Measurements from ENCODE around the gene ZSWIM3. TPM values are rescaled to one million over a fixed set of nuclear protein-coding genes. Genes with fewer than 3 reads are reported as not detected.
A peak's percentile ranks its signal among the peaks of the same experiment; 100 is the strongest.

ZSWIM3 gene
- total RNA-seq, 1 experiment from 2014 or later: 4.2 TPM

DNA sequence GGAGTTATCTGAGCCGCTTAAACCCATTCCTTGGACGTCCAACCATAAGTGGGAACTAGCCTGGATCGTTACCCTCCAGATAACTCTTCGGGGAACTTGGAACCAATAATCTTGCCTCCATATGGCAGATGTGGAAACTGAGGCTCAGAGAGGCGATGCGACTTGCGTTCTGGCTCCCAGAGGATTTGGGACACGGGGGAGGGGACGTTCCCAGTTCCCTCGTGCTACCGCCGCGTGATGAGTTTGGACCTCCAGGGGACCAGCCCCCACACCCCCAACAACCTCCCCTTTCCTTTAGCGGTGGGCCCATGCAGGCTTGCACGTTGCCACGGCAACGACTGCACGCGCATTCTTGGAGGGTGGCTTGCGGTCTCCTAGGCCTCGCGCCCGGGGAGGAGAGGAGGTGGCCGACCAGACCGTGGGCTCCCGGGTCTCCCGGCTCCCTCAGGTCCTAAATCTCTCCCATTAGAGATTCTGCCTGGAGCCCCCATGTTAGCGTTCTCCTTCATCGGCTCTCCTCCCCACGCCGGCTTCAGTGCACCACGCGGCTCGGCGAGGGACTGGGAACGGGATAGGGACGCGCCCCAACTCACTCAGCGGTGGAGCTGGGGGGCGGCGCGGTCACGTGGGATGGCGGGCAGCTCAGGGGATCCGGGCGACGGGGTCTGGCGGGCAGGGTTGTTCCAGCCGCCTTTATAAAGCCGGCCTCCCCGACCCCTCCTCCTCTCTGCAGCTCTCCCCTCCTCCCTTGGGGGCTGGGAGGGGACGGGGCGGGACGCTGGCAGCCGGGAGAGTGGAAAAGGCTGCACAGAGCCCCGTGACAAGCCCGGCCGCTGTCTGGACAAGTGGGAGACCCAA, 54.3 kb downstream of the ZSWIM3 start, which contains the start of gene PLTP:
PLTP (minus strand) TSS at position 670 of the 858 bp plus-strand sequence. CDS start 703 bp downstream, outside the sequence.
- intact Hi-C loops (cut with micrococcal nuclease): no loop called here
- ChIA-PET CTCF (interaction anchor here (0.5 kb wide), 1 partner anchor 76 kb away, joined by 3 read pairs; no protein-coding TSS in a partner anchor), POLR2A (ENCODE audit: unreplicated experiment) (interaction anchor here (0.5 to 0.7 kb wide), 4 partner anchors 24 to 100 kb away, joined by 3 to 10 read pairs (median 6); no protein-coding TSS in a partner anchor)
- Histone ChIP-seq H3K9me3 (ENCODE audit: low read length) (no peaks in the 10 kb centered on the region), H3K4me1 (ENCODE audit: insufficient read depth, low read length) (0 out of 2 replicates have a peak, but pooled peaks cover 9% of the 10 kb centered on the region), H3K79me2 (ENCODE audit: low read length) (no peaks in the 10 kb centered on the region), H4K20me1 (ENCODE audit: low read length) (no peaks in the 10 kb centered on the region), H3K4me3 (ENCODE audit: low read length) (peak within 1 kb of the TSS; percentile 65), H2AFZ (ENCODE audit: low read length) (peak within 1 kb of the TSS; percentile 53), H3K9ac (ENCODE audit: low read length) (peak within 1 kb of the TSS; percentile 63), H3K36me3 (ENCODE audit: low read depth, low read length) (no peaks in the 10 kb centered on the region), H3K27me3 (ENCODE audit: low read length) (no peaks in the 10 kb centered on the region), H3K9me2 (replicated peaks; ENCODE audit: low read length) (no peaks in the 10 kb centered on the region), H3K4me2 (ENCODE audit: low read length) (peak within 1 kb of the TSS; percentile 84), H3K27ac (ENCODE audit: low read length) (peak within 1 kb of the TSS; percentile 35), H3F3A (ENCODE audit: low read length, unreplicated experiment) (no peaks in the 10 kb centered on the region)
- DNase-seq (peak; percentile 38), ATAC-seq (peak; percentile 27)
- TF ChIP-seq EZH2phosphoT487 (IDR thresholded peaks at IDR 0.05; ENCODE audit: borderline replicate concordance, low read length) (no peak), EZH2 (IDR thresholded peaks at IDR 0.05; ENCODE audit: low read length, unreplicated experiment) (no peak)
- TF ChIP-seq, protein P1, sequence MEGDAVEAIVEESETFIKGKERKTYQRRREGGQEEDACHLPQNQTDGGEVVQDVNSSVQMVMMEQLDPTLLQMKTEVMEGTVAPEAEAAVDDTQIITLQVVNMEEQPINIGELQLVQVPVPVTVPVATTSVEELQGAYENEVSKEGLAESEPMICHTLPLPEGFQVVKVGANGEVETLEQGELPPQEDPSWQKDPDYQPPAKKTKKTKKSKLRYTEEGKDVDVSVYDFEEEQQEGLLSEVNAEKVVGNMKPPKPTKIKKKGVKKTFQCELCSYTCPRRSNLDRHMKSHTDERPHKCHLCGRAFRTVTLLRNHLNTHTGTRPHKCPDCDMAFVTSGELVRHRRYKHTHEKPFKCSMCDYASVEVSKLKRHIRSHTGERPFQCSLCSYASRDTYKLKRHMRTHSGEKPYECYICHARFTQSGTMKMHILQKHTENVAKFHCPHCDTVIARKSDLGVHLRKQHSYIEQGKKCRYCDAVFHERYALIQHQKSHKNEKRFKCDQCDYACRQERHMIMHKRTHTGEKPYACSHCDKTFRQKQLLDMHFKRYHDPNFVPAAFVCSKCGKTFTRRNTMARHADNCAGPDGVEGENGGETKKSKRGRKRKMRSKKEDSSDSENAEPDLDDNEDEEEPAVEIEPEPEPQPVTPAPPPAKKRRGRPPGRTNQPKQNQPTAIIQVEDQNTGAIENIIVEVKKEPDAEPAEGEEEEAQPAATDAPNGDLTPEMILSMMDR (conservative IDR thresholded peaks at IDR 0.05; ENCODE audit: low read depth, low read length): no peak
- TSS peak; percentile 98 for BruUV-seq (replicated peaks)

DNA sequence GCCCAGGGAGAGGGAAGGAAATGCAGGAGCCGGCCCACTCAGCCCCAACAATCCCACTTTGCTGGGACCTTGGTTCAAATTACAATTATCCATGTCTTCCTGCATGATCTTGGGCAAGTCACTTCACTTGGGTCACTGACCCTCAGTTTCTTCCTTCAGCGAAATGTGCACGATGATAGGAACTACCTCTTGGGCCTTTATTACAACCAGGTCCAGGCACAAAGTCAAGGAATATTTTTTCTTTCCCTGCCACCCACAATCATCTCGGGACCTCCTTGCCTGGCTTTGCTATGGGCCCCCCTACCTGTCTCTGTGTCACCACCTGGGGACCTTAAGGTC, 54.9 kb downstream of the ZSWIM3 start:
- Histone ChIP-seq H3K9me3 (ENCODE audit: low read length) (no peaks in the 10 kb centered on the region), H3K27me3 (ENCODE audit: low read length) (no peaks in the 10 kb centered on the region), H3K79me2 (ENCODE audit: low read length) (no peaks in the 10 kb centered on the region), H3K4me3 (ENCODE audit: low read length) (peak overlapping the region; percentile 65), H4K20me1 (ENCODE audit: low read length) (no peaks in the 10 kb centered on the region), H3K36me3 (ENCODE audit: low read depth, low read length) (no peaks in the 10 kb centered on the region), H3K4me1 (ENCODE audit: insufficient read depth, low read length) (0 out of 2 replicates have a peak, but pooled peaks cover 9% of the 10 kb centered on the region), H3K9me2 (replicated peaks; ENCODE audit: low read length) (no peaks in the 10 kb centered on the region), H3K4me2 (ENCODE audit: low read length) (peak overlapping the region; percentile 84), H3K27ac (ENCODE audit: low read length) (no peak overlapping the region), H3K9ac (ENCODE audit: low read length) (peak overlapping the region; percentile 63), H2AFZ (ENCODE audit: low read length) (peak overlapping the region; percentile 53), H3F3A (ENCODE audit: low read length, unreplicated experiment) (no peaks in the 10 kb centered on the region)
- TF ChIP-seq EZH2phosphoT487 (IDR thresholded peaks at IDR 0.05; ENCODE audit: borderline replicate concordance, low read length) (no peak), EZH2 (IDR thresholded peaks at IDR 0.05; ENCODE audit: low read length, unreplicated experiment) (no peak)
- TF ChIP-seq, protein P1 (conservative IDR thresholded peaks at IDR 0.05; ENCODE audit: low read depth, low read length): no peak
- intact Hi-C loops (cut with micrococcal nuclease): no loop called here
- no TSS peak for BruUV-seq (replicated peaks)
- ChIA-PET CTCF (no interaction called here), POLR2A (ENCODE audit: unreplicated experiment) (interaction anchor here (0.5 kb wide), 1 partner anchor 23 kb away, joined by 5 read pairs; no protein-coding TSS in a partner anchor)
- DNase-seq (no peak), ATAC-seq (no peak)

DNA sequence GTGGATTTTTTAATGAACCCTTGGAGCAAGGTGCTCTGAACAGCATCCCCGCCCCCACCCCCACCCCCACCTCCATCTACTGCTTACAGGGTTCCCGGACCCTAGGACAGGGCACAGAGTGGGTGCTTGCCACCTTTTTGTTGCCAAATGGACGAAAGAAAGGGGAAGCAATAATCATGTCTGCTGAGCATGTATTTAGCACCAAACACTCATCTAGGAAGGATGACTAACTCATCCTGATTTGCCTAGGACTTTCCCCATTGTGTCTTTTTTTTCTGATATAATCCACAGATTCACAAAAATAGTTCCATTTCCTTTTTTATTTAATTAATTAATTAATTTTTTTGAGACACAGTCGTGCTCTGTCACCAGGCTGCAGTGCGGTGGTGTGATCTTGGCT, 55.7 kb downstream of the ZSWIM3 start:
- Histone ChIP-seq H4K20me1 (ENCODE audit: low read length) (no peaks in the 10 kb centered on the region), H3K4me3 (ENCODE audit: low read length) (no peak overlapping the region), H3K27me3 (ENCODE audit: low read length) (no peaks in the 10 kb centered on the region), H3K79me2 (ENCODE audit: low read length) (no peaks in the 10 kb centered on the region), H3K27ac (ENCODE audit: low read length) (no peak overlapping the region), H3K9me2 (replicated peaks; ENCODE audit: low read length) (no peaks in the 10 kb centered on the region), H3K4me1 (ENCODE audit: insufficient read depth, low read length) (0 out of 2 replicates have a peak, but pooled peaks cover 9% of the 10 kb centered on the region), H3F3A (ENCODE audit: low read length, unreplicated experiment) (no peaks in the 10 kb centered on the region), H2AFZ (ENCODE audit: low read length) (no peak overlapping the region), H3K9me3 (ENCODE audit: low read length) (no peaks in the 10 kb centered on the region), H3K4me2 (ENCODE audit: low read length) (no peak overlapping the region), H3K36me3 (ENCODE audit: low read depth, low read length) (no peaks in the 10 kb centered on the region), H3K9ac (ENCODE audit: low read length) (no peak overlapping the region)
- intact Hi-C loops (cut with micrococcal nuclease): no loop called here
- TF ChIP-seq EZH2phosphoT487 (IDR thresholded peaks at IDR 0.05; ENCODE audit: borderline replicate concordance, low read length) (no peak), EZH2 (IDR thresholded peaks at IDR 0.05; ENCODE audit: low read length, unreplicated experiment) (no peak)
- TF ChIP-seq, protein P1 (conservative IDR thresholded peaks at IDR 0.05; ENCODE audit: low read depth, low read length): no peak
- DNase-seq: no peak
- ChIA-PET CTCF (no interaction called here), POLR2A (ENCODE audit: unreplicated experiment) (no interaction called here)
- ATAC-seq: no peak
- BruUV-seq (replicated peaks): no TSS peak
